ENCODE measurements around the gene DHX36.

The DHX36 gene

DNA sequence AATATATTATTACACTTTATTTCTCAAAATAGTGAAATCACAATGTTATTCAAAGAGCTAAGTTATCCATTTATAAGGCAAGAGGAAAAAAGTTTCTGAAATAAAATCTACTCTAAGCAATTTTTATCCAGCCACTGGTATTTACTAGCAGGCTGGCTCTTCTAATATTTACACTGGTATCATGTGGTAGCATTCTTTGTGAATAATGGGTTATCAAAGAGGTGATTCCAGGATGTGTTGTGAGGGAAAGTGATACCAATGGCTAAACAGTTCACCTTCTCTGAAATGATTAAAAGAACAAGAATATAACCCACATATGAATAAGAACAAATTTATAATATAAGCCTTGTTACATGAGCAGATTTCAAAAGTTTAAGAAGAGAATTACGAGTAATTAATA is 44.1 kb downstream of the DHX36 start:
- DNase-seq (ENCODE audit: low read depth in 2 of 2) = no peak

DNA sequence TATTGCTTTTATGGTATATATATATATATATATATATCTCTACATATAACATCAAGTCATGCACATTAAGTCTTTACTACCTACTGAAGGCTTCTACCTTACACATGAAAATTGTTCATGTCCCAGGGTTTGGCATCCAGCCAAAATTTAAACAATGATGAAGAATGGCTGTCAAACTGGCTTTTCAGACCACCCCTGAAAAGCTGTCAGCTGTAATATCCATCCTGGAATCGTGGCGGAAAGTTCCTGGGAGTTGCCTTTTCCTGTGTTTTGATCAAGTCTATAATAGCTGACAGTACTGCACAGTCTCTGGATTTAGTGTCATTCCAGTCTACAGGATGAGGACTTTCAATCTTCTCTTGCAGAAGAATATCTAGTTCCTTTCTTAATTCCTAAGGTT is 48.3 kb downstream of the DHX36 start:
- no peak for DNase-seq (ENCODE audit: low read depth in 2 of 2)

DNA sequence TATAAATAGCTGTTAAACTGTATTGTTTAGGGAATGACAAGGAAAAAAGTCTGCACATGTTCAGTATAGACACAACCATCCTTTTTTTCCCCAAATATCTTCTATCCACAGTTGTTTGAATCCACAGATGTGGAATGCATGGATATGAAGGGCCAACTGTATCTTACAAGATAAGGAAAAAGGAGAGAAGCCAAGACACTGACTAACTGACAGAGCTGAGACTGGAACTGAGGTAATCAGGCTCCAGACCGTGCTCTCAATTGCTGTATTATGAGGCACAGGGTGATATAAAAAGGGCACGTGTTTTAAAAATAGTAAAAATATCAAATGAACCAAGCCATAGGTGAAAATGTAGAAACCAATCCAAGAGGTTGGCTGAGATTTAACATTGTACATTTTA is 49.0 kb downstream of the DHX36 start:
- no peak for DNase-seq (ENCODE audit: low read depth in 2 of 2)

DNA sequence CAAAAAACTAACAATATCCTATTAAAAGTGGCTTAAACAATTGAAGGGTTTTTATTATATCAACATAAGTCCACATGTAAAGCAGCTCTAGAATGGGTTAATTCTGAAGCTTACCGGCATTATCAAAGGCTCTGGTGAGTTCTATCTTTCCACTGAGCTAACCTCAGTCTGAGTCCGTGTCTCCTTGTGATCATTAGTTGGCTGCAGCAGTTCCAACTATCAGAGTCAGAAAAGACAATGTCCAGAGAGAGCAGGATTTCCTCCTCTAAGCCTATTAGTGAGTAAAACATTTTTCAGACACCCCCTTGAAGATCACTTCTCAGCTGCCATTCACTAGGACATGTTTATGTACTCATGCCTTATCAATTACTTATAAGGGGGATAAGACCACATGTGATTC is 49.9 kb downstream of the DHX36 start:
- DNase-seq (ENCODE audit: low read depth in 2 of 2) = no peak

DNA sequence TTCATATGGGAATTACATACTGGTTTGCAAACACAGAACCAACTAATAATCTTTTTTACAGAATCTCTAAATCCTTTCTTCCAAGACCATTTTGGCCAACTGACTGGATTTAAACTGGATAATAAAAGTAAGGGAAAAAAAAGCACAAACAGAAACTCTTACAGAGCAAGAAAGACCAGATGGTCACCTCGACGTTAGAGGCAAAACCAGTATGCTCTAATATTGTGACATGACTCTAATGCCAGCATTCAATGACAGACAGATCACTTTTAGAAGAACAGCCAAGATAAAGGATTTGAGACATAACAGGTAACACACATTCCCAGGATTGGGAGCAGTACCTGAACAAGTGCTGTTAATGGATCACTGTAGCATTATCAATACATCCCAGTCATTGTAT is 50.9 kb downstream of the DHX36 start:
- DNase-seq (ENCODE audit: low read depth in 2 of 2) = no peak

DNA sequence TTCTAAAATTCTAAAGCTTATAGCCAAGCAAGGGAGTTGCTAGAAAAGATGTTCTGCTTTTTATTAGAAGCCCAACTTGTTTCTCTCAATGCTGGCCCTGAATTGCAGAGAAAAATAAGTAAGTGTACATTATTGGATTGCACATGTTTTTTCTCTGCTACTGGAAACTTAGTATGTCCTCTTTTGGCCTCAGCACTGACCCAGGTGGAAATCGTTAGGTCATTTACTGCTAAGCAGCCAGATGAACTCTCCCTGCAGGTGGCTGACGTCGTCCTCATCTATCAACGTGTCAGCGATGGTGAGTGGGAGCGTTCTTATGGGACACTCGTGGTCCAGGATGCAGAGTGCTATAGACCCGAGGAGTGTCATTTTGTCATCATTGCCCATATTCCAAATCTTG is 69.8 kb downstream of the DHX36 start:
- no peak for DNase-seq (ENCODE audit: low read depth in 2 of 2)

DNA sequence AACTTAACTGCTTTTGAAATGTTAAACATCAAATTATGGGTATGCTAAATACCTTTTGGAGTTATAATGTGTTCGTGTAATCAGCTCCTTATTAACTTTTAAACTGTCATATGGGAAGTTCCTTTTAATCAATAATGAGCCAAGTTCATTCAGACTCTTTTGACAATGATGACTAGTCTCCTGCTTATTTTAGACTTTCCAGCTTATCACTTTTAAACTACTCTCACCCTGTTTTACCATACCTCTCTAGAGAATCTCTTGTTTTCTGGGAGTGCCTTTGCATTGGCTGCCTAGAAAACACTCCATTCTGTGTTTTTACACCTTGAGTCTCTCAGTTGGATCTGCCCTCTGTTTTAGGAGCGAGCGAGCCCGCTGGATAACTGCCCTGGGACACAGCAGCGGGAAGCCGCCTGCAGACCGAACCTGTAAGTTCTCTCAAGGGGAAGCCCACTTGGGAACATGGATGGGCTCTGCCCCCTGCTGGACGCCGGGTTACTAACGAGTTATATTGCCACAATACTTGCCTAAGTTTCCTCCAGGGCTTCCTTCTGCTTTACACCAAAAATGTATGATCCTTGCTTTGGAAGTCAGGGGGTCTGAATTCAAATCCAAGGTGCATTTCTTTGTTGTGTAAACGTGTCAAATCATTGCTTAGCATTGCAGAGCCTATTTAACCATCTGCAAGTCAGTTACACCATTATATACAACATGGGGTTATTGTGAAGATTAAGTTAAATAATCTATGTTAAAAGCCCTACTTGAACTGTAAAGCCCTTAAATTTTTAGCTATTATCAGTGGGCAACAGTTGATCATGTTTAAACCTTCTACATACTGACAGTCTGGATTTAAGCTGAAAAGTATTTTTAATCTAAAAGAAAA is 71.3 kb downstream of the DHX36 start:
- DNase-seq (ENCODE audit: low read depth in 2 of 2) = peak; percentile 43 to 52

DNA sequence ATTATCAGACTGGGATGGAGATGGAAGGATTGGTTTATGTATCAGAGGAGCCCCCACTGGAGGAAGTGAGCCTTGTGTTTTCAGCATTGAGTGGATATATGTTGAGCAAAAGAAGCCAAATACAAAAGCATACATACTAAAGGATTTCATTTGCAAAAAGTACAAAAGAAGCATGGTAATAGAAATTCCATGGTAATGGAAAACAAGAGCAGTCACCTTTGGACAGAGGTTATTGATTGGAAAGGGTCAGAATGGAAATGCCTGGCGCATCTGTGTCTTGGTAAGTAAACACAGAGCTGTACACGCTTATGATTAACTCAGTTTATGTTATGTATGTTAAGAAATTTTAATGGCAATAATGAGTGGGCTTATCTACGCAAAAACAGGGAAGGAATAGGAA is 72.7 kb downstream of the DHX36 start:
- DNase-seq (ENCODE audit: low read depth in 2 of 2) = no peak

DNA sequence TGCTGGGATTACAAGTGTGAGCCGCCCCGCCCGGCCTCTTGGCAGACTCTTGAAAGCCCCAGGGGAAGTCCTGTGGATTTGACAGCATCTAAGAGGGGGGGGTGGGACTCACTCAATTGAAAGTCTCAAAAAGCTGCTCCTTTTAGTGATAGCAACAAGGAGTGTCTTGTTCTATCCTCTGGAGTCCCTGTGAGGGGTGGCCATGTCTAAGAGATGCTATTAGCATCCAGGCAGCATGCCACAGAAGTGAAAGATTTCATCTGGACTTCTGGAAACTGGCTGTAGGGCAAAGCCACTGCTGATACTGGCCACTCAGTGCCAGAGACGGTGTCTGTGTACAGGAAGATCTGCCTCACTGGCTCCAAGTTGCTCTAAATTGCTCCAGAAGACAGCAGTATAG is 74.0 kb downstream of the DHX36 start:
- no peak for DNase-seq (ENCODE audit: low read depth in 2 of 2)

DNA sequence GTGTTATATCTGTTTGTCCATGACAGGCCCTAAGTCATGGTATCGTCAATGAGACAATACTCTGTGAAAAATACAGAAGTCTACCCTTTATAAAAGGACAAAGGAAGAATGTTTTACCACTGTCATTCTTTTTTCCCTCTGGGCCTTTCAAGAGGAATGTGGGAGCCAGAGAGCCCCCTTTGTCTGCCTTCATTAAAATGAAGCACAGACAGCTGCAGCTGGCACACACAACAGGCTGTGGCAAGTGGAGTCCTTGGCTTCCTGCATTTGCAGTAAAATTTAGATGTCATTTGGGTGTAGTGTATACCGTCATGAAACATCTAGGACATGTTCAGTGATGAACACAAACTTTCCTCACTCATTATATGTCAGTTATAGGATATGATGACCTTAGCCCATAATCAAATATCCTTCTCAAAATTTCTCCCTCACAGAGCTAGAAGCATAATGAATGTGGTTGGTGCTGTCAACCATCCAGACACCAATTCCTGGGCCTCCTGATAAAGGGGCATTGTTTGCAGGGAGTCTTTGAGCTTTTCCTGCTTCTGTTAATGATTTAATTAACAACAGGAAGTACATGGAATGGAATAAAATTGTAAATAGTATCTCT is 76.4 kb downstream of the DHX36 start:
- no peak for DNase-seq (ENCODE audit: low read depth in 2 of 2)

DNA sequence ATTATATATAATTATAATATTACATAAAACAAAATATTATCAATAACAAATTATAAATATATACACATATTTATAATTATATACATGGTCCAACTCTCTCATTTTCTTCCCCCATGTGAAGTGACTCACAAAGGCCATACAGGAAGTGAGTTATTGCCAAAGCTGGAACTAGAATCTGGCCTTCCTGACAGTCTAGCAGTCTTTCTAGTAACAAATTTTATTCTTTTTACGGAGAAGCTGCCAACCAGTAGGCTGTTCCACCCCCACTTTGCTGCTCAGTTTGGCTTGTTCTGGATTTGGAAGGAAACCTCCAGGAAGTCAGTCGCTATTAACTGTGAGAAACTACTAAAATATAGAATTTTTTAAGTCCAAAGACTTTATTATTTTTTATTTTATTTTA is 79.6 kb downstream of the DHX36 start:
- DNase-seq (ENCODE audit: low read depth in 2 of 2) = no peak

DNA sequence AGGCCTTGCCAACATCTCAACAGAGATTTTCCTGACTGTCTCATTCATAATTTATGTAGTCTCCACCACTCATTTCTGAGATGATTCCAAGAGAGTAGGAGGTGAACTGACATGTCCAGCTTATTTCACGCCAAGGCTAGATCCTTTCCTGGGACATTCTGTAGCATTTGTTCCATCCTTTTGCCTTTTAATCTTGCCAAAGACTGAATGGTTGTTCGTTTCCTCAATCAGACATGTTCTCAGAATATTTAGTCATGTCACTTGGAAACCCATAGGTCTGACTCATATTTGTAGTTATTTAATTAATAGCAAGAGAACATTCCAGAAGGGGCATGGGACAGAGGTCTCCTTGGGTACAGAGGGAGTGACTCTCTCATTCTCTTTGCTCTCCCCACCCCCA is 80.9 kb downstream of the DHX36 start:
- DNase-seq (ENCODE audit: low read depth in 2 of 2) = no peak

DNA sequence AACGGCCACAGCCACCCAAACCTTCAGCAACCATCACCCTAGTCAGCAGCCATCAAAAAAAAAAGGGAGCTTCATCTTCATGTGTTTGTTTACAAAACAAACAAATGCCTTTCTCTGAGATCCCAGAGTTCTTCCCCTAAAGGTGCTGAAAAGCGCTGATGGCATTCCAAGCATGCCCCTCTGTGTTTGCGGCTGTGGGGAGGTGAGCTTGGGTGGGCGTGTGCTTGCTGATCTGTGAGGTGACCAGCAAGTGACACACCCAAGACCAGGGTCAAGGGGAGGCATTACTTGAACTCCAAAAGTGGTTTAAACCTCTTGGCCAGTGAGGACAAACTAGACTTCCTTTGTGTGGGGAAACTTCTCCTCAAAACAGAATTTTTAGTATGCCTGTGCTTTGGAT is 81.5 kb downstream of the DHX36 start:
- DNase-seq (ENCODE audit: low read depth in 2 of 2) = no peak

DNA sequence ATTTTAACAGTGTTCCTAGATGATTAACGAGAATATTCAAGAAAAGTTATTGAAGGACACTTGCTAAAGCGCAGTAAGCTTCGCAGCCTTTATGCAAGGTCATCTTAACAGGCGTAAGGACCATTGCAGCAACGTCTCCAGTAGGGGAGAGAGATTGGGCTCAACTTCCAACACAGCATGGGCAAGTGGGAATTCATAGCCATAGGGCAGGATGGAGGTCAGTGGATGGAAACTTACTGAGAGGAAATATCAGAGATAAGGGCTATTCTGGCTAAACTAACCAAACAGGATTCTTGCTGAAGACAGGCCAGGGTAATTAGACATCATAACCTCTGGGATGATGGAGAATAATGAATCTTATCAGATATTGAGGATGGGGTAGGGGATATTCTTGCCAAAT is 82.8 kb downstream of the DHX36 start:
- DNase-seq (ENCODE audit: low read depth in 2 of 2) = no peak

DNA sequence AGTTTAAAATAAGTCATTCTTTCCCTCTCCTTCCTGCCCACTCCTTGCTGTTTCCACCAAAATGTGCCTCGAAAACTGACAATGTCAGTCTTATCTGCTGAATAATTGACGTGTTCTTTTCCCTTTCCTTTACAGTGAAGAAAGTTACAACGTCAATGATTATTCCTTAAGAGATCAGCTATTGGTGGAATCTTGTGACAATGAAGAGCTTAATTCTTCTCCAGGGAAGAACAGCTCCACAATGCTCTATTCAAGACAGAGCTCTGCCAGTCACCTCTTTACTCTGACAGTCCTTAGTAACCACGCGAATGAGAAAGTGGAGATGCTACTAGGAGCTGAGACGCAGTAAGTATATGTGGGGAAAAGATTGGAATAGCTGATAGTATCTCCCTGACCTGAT is 84.1 kb downstream of the DHX36 start:
- no peak for DNase-seq (ENCODE audit: low read depth in 2 of 2)

DNA sequence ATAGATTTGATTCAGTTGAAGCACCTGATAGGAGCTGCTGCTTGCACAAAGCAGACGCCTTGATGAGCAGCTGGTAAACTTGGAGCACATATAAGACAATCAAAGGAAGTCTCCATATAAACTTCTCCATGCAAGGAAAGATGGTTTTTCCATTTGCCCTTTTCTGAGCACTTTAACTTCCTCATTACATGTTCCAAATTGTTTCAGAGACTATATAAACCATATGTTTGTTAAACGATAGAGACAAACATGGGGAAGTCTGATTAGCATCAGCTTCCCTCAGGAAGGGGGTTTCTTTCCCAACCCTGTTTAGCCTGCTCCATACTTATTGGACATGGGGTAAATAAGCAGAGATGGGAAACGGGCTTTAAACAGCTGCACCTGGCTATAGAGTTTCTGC is 88.0 kb downstream of the DHX36 start:
- no peak for DNase-seq (ENCODE audit: low read depth in 2 of 2)

DNA sequence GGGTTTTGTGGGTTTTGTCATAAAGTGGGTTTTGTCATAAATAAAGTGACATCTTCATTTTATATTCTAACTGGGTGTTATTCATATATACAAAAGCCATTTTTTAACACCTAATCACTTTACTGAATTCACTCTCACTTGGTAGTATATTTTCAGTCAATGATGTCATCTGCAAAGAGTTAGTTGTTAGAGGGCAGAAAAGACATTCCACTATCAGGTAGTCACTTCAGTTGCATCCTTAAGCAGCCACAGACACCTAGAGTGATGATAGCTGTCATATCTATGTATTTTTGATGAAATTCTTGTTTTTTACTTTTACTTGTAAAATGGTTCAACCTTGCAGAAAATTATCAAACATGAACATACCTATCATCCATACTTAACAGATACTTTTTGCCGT is 89.0 kb downstream of the DHX36 start:
- no peak for DNase-seq (ENCODE audit: low read depth in 2 of 2)

DNA sequence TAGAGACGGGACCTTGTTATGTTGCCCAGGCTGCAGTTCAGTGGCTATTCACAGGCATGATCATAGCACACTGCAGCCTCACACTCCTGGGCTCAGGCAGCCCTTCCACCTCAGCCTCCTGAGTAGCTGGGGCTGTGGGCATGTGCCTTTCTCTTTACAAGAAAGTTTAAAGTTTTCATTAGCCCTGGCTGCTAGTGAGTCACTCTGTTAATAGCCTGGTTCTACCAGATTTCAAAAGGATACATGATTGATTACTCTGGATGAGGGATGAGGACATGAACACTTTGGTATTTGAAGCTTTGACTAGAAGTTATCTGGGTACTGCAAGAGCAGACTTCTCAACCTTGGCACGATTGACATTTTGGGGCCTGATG is 95.1 kb downstream of the DHX36 start:
- no peak for DNase-seq (ENCODE audit: low read depth in 2 of 2)

DNA sequence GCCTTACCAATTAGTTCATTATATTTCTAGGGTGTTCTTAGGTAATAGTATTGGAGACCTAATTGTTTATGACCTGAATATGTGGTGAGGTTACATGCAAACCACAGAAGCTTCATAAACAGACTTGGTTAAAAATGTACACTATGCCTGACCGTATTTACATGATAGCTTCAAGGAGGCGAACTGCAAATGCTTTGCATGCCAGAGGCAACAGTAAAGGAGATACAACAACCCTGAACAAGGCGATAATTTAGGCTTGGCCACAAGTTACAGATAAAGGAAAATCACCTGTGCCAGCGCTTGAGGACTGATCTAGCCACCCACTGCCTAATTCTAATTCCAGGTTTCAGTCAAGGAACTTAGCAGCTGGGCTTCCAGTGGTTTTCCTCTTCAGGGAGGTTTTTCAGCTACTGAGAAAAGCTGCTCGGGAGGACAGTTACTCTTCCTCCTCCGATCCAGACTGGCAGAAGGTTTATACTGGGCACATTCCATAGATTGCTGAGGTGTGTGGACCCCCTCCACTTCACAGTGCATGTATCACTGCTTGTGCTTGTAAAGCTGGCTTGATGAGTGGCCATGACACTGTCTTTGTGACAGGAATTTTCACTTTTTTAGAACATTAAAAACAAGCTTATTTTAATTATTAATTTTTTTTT is 95.6 kb downstream of the DHX36 start:
- no peak for DNase-seq (ENCODE audit: low read depth in 2 of 2)

DNA sequence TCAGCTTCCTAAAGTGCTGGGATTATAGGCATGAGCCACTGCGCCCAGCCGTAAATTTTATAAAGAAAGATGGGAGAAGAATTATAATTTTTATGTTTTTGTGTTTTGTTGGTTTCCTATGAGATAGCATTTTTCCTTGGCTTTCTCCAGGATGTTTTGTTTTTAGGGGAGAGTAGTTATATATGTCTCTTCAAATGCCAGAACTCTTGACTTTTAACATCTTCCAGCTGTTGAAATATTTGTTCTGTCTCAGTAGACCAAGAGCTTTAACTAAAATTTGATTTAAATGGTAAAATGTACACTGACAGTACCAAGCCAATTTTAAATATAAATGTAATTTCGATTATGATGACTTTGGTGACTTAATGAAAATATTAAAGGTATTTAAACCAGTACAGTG is 96.8 kb downstream of the DHX36 start:
- no peak for DNase-seq (ENCODE audit: low read depth in 2 of 2)

DNA sequence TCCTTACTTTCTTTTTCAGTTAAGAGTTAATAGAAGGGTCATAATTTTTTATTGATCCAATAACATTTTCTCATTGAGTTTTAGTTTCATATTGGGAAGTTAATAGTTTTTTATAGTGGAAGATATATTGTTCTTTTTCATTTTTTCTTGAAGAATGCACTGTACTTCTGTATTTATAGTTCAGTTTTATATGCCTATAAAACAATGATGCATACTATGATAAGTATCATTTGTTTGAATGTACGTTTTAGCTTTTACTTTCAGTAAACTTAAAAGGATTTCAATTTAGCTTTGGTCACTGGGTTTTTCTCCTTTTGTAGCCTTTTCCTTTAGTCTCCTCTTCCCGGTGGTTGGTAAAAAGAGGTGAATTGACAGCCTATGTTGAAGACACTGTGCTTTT is 98.8 kb downstream of the DHX36 start:
- no peak for DNase-seq (ENCODE audit: low read depth in 2 of 2)

DNA sequence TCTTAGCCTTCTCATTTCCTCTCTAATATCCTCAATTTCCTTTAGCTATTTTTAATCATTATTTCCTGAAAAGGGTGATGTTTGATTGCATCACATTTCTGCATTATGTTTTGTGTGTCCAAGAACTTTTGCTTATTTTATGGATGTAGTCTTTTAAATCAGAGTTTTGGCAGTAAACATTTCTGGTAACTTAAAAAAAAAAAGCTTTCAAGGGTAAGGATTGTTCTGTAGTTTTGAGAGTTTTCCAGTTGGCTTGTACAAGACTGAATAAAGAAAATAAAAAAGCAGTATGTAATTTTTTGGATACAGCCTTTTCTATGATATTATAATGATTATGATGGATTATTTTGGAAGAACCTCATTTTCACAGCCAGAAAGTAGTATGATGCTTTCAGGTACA is 99.4 kb downstream of the DHX36 start:
- DNase-seq (ENCODE audit: low read depth in 2 of 2) = no peak

DNA sequence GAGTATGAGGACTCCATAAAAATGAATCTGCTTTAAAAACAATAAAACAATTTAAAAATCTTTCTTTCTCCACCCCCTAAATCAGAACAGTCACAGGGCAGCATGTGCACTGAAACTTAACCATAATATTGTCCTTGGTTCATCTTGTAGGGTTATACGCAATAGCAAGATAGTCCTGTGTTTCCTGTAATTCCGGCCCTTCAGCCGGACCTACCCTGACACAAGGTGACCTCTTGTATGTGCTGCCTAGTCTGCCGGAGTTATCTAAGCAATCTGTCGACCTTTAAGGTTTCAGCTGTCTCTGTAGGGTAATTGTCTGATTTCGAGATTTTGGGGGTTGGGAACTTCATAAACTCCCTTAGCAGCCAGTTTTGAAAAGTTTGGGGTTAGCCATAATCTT is 99.9 kb downstream of the DHX36 start:
- no peak for DNase-seq (ENCODE audit: low read depth in 2 of 2)

Data from stimulated activated CD8-positive, alpha-beta memory T cell treated with anti-CD3 and anti-CD28 coated beads, Interleukin-15, amount 100 ng/mL, for 48 hours (primary cell).